DOHH2 (cell line): ENCODE results near the gene HYDIN.

ENCODE experiments used
- CTCF ChIP-seq: fragments of 200-600 bp; sonication (generic); IDR thresholded peaks from one replicate; pipeline ENCODE4 v1.5.1; 2014; ENCODE audit warnings: antibody characterized with exemption, mild to moderate bottlenecking, low read depth, low read length; ENCODE audit not compliant: poor library complexity, severe bottlenecking
- EZH2phosphoT487 ChIP-seq: fragments of 200-600 bp; sonication (generic); IDR thresholded peaks from 2 replicates; pipeline ENCODE4 v1.6.1; 2017; ENCODE audit warnings: borderline replicate concordance, mild to moderate bottlenecking, antibody characterized with exemption, low read length, moderate library complexity, mixed read lengths

- TF ChIP-seq CTCF (no peak), EZH2phosphoT487 (no peak)
Observed at GRCh38 chr16:70769131-70769530, 461.4 kb downstream of the HYDIN start.
